Measurements from ENCODE around the gene CCT8.

The CCT8 gene

GRCh38 chr21:29017639-29018237 lies 55.7 kb downstream of the CCT8 start:
- TF ChIP-seq REST (IDR thresholded peaks at IDR 0.05; ENCODE audit: insufficient read depth in 1 of 2, low read depth in 2 of 2, low read length in 2 of 2): no peak
- TF ChIP-seq POLR2AphosphoS5 (IDR thresholded peaks at IDR 0.05; ENCODE audit: low read depth, low read length): no peak
- no peak for TF ChIP-seq TAF1 (IDR thresholded peaks at IDR 0.05; ENCODE audit: borderline replicate concordance, insufficient read depth, low read length)
- no peak for TF ChIP-seq SIN3A (IDR thresholded peaks at IDR 0.05; ENCODE audit: borderline replicate concordance, insufficient read depth, low read length)

- no peak for TF ChIP-seq TAF1 (IDR thresholded peaks at IDR 0.05; ENCODE audit: borderline replicate concordance, insufficient read depth, low read length)
- no peak for TF ChIP-seq POLR2AphosphoS5 (IDR thresholded peaks at IDR 0.05; ENCODE audit: low read depth, low read length)
- TF ChIP-seq SIN3A (IDR thresholded peaks at IDR 0.05; ENCODE audit: borderline replicate concordance, insufficient read depth, low read length): no peak
- no peak for TF ChIP-seq FOXP2 (optimal IDR thresholded peaks at IDR 0.05; ENCODE audit: borderline replicate concordance, extremely low read depth, extremely low read length, insufficient read depth)
- no peak for TF ChIP-seq REST (IDR thresholded peaks at IDR 0.05; ENCODE audit: insufficient read depth in 1 of 2, low read depth in 2 of 2, low read length in 2 of 2)
Observed at GRCh38 chr21:29008367-29008766, 65.1 kb downstream of the CCT8 start.

- no peak for TF ChIP-seq TAF1 (IDR thresholded peaks at IDR 0.05; ENCODE audit: borderline replicate concordance, insufficient read depth, low read length)
Observed at GRCh38 chr21:29007810-29008209, 65.6 kb downstream of the CCT8 start.

GRCh38 chr21:29007135-29007534 lies 66.3 kb downstream of the CCT8 start:
- TF ChIP-seq REST (IDR thresholded peaks at IDR 0.05; ENCODE audit: insufficient read depth in 1 of 2, low read depth in 2 of 2, low read length in 2 of 2) (no peak), FOXP2 (optimal IDR thresholded peaks at IDR 0.05; ENCODE audit: borderline replicate concordance, extremely low read depth, extremely low read length, insufficient read depth) (no peak), TAF1 (IDR thresholded peaks at IDR 0.05; ENCODE audit: borderline replicate concordance, insufficient read depth, low read length) (no peak), SIN3A (IDR thresholded peaks at IDR 0.05; ENCODE audit: borderline replicate concordance, insufficient read depth, low read length) (no peak), POLR2AphosphoS5 (IDR thresholded peaks at IDR 0.05; ENCODE audit: low read depth, low read length) (no peak)

Measured in PFSK-1 (cell line).